ENCODE results near the gene MX2. TPM values are rescaled to one million over a fixed set of nuclear protein-coding genes. Genes with fewer than 3 reads are reported as not detected.
A peak's percentile ranks its signal among the peaks of the same experiment; 100 is the strongest.

MX2 gene
- polyA plus RNA-seq, 1 donor from 2014 or later: not detected

- H3K27ac ChIP-seq (ENCODE audit: low read length): no peak overlapping the region
Measured at GRCh38 chr21:41425588-41425953, 63.7 kb downstream of the MX2 start.

GRCh38 chr21:41425954-41426675 is 64.3 kb downstream of the MX2 start, which contains the start of gene MX1:
Gene MX1, plus strand, starts transcription at chr21:41426239. Its CDS starts 5,832 bp downstream, at chr21:41432071.
- no peaks in the 10 kb centered on the region for H4K20me1 ChIP-seq (ENCODE audit: insufficient read depth)
- no peaks in the 10 kb centered on the region for H3F3A ChIP-seq (ENCODE audit: insufficient read depth, low read length, poor library complexity, severe bottlenecking)
- no peaks in the 10 kb centered on the region for H3K36me3 ChIP-seq (ENCODE audit: insufficient read depth, low read length)
- H3K27me3 ChIP-seq (ENCODE audit: insufficient read depth, low read depth, low read length): peaks cover 27% of the 10 kb centered on the region
- H3K4me3 ChIP-seq (ENCODE audit: low read length): peak within 1 kb of the TSS; percentile 60
- H3K9me3 ChIP-seq (ENCODE audit: low read length): no peaks in the 10 kb centered on the region
- no peaks in the 10 kb centered on the region for H3K79me2 ChIP-seq (replicated peaks; ENCODE audit: insufficient read depth, low read length)
- H3K4me2 ChIP-seq (ENCODE audit: low read length): no peak within 1 kb of the TSS
- no peaks in the 10 kb centered on the region for H3K9me2 ChIP-seq (ENCODE audit: insufficient read depth, low read length)
- no peak within 1 kb of the TSS for H3K27ac ChIP-seq (ENCODE audit: low read length)
- peak within 1 kb of the TSS; percentile 23 for H3K9ac ChIP-seq (ENCODE audit: low read length)
- no peak within 1 kb of the TSS for H2AFZ ChIP-seq (ENCODE audit: low read depth, low read length)
- TF ChIP-seq TAF1 (IDR thresholded peaks at IDR 0.05; ENCODE audit: low read depth): no peak
- no peak for TF ChIP-seq POLR2AphosphoS5 (IDR thresholded peaks at IDR 0.05)
- TF ChIP-seq CTCF (IDR thresholded peaks at IDR 0.05; ENCODE audit: poor library complexity, severe bottlenecking): no peak
- TF ChIP-seq SMC3 (conservative IDR thresholded peaks at IDR 0.05; ENCODE audit: poor library complexity): no peak
- no peak for TF ChIP-seq EZH2 (IDR thresholded peaks at IDR 0.05; ENCODE audit: borderline replicate concordance, insufficient read depth, low read length, poor library complexity, severe bottlenecking)

More at GRCh38 chr21:41425588-41425953, 63.7 kb downstream of the MX2 start:
- Histone ChIP-seq H3K4me3 (ENCODE audit: low read length) (peak overlapping the region; percentile 60), H2AFZ (ENCODE audit: low read depth, low read length) (no peak overlapping the region), H3F3A (ENCODE audit: insufficient read depth, low read length, poor library complexity, severe bottlenecking) (no peaks in the 10 kb centered on the region), H3K9ac (ENCODE audit: low read length) (no peak overlapping the region), H3K4me2 (ENCODE audit: low read length) (no peak overlapping the region), H3K27me3 (ENCODE audit: insufficient read depth, low read depth, low read length) (peaks cover 27% of the 10 kb centered on the region), H3K9me3 (ENCODE audit: low read length) (no peaks in the 10 kb centered on the region), H3K79me2 (replicated peaks; ENCODE audit: insufficient read depth, low read length) (no peaks in the 10 kb centered on the region), H4K20me1 (ENCODE audit: insufficient read depth) (no peaks in the 10 kb centered on the region), H3K9me2 (ENCODE audit: insufficient read depth, low read length) (no peaks in the 10 kb centered on the region), H3K36me3 (ENCODE audit: insufficient read depth, low read length) (no peaks in the 10 kb centered on the region)
- TF ChIP-seq POLR2AphosphoS5 (IDR thresholded peaks at IDR 0.05) (no peak), EZH2 (IDR thresholded peaks at IDR 0.05; ENCODE audit: borderline replicate concordance, insufficient read depth, low read length, poor library complexity, severe bottlenecking) (no peak), RAD21 (conservative IDR thresholded peaks at IDR 0.05) (no peak), MXI1 (conservative IDR thresholded peaks at IDR 0.05; ENCODE audit: poor library complexity, severe bottlenecking) (no peak), EP300 (conservative IDR thresholded peaks at IDR 0.05; ENCODE audit: poor library complexity, severe bottlenecking) (no peak), REST (IDR thresholded peaks at IDR 0.05; ENCODE audit: borderline replicate concordance) (no peak), CTCF (IDR thresholded peaks at IDR 0.05; ENCODE audit: poor library complexity, severe bottlenecking) (no peak), TAF1 (IDR thresholded peaks at IDR 0.05; ENCODE audit: low read depth) (no peak), SMC3 (conservative IDR thresholded peaks at IDR 0.05; ENCODE audit: poor library complexity) (no peak)

Data from neural cell (in vitro differentiated cells).